Measurements from ENCODE around the gene RAB24.

DNA sequence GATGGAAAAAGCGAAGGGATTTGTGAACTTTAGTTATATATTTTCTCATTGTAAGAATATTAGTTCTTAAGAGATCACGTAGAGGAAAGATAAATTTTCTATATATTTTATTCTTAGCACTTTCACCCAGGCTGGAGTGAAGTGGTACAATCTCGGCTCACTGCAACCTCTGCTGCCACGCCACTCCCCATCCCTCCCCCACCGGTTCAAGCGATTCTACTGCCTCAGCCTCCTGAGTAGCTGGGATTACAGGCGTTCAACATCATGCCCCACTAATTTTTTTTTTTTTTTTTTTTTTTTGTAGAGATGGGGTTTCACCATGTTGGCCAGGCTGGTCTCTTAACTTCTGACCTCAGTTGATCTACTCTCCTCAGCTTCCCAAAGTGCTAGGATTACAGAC lies 42.6 kb downstream of the RAB24 start:
- no peak for TF ChIP-seq POLR2A (IDR thresholded peaks at IDR 0.05)
- TF ChIP-seq, protein P1, sequence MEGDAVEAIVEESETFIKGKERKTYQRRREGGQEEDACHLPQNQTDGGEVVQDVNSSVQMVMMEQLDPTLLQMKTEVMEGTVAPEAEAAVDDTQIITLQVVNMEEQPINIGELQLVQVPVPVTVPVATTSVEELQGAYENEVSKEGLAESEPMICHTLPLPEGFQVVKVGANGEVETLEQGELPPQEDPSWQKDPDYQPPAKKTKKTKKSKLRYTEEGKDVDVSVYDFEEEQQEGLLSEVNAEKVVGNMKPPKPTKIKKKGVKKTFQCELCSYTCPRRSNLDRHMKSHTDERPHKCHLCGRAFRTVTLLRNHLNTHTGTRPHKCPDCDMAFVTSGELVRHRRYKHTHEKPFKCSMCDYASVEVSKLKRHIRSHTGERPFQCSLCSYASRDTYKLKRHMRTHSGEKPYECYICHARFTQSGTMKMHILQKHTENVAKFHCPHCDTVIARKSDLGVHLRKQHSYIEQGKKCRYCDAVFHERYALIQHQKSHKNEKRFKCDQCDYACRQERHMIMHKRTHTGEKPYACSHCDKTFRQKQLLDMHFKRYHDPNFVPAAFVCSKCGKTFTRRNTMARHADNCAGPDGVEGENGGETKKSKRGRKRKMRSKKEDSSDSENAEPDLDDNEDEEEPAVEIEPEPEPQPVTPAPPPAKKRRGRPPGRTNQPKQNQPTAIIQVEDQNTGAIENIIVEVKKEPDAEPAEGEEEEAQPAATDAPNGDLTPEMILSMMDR (IDR thresholded peaks at IDR 0.05), result no peak
